Measurements from ENCODE around the gene HACE1.

Gene HACE1

DNA sequence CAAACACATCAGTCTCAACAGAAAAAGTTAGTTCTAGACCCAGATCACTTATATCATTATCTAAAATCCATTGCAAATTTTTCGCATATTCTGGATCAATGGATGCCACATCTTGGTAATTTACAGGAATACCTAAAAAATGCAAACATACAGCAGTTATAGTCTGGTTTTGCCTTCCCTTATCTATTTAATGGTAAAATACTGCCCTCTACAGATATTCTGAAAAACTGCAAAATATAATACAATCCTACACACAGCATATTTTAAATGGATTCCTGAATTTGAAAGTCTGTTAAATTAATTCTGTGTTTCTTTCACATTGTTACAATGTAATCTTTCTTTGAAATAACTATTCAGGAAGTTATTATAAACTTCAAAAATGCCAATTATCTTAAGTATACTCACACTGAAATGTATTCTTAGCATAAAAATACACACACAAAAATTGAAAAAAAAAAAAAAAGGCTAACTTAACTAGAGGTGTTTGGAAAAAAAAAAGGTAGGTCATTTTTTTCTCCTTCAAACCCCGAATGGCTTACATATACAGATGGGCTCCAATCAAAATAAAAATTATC is 88.4 kb downstream of the HACE1 start:
- TF ChIP-seq EP300 (IDR thresholded peaks at IDR 0.05; ENCODE audit: borderline replicate concordance) (no peak), RAD21 (IDR thresholded peaks at IDR 0.05; ENCODE audit: low read depth) (peak; percentile 64)

DNA sequence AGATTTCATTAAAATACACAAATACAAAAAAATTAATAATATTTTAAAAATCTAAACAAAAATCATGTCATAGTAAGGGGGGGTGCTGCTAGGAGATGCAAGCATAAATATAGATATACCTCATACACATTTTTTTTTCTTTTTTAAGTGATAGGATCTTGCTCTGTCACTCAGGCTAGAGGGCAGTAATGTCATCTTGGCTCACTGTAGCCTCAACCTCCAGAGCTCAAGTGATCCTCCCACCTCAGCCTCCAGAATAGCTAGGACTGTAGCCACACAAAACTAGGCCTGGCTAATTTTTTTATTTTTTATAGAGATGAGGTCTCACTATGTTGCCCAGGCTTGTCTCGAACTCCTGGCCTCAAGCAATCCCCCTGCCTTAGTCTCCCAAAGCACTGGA is 90.8 kb downstream of the HACE1 start:
- TF ChIP-seq EP300 (IDR thresholded peaks at IDR 0.05; ENCODE audit: borderline replicate concordance), result no peak
- no peak for TF ChIP-seq FOXM1 (IDR thresholded peaks at IDR 0.05; ENCODE audit: borderline replicate concordance, low read depth)
- TF ChIP-seq, protein P1, sequence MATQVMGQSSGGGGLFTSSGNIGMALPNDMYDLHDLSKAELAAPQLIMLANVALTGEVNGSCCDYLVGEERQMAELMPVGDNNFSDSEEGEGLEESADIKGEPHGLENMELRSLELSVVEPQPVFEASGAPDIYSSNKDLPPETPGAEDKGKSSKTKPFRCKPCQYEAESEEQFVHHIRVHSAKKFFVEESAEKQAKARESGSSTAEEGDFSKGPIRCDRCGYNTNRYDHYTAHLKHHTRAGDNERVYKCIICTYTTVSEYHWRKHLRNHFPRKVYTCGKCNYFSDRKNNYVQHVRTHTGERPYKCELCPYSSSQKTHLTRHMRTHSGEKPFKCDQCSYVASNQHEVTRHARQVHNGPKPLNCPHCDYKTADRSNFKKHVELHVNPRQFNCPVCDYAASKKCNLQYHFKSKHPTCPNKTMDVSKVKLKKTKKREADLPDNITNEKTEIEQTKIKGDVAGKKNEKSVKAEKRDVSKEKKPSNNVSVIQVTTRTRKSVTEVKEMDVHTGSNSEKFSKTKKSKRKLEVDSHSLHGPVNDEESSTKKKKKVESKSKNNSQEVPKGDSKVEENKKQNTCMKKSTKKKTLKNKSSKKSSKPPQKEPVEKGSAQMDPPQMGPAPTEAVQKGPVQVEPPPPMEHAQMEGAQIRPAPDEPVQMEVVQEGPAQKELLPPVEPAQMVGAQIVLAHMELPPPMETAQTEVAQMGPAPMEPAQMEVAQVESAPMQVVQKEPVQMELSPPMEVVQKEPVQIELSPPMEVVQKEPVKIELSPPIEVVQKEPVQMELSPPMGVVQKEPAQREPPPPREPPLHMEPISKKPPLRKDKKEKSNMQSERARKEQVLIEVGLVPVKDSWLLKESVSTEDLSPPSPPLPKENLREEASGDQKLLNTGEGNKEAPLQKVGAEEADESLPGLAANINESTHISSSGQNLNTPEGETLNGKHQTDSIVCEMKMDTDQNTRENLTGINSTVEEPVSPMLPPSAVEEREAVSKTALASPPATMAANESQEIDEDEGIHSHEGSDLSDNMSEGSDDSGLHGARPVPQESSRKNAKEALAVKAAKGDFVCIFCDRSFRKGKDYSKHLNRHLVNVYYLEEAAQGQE (IDR thresholded peaks at IDR 0.05; ENCODE audit: low read depth), result no peak
- TF ChIP-seq YY1 (IDR thresholded peaks at IDR 0.05; ENCODE audit: low read depth), result no peak
- TF ChIP-seq ZBTB7A (IDR thresholded peaks at IDR 0.05; ENCODE audit: low read depth), result no peak
- TF ChIP-seq, protein P2, sequence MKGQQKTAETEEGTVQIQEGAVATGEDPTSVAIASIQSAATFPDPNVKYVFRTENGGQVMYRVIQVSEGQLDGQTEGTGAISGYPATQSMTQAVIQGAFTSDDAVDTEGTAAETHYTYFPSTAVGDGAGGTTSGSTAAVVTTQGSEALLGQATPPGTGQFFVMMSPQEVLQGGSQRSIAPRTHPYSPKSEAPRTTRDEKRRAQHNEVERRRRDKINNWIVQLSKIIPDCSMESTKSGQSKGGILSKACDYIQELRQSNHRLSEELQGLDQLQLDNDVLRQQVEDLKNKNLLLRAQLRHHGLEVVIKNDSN (IDR thresholded peaks at IDR 0.05), result no peak
- TF ChIP-seq CREB1 (IDR thresholded peaks at IDR 0.05; ENCODE audit: low read depth), result no peak
- TF ChIP-seq EGR1 (IDR thresholded peaks at IDR 0.05), result no peak
- no peak for TF ChIP-seq NFIC (IDR thresholded peaks at IDR 0.05)
- TF ChIP-seq TEAD4 (IDR thresholded peaks at IDR 0.05), result no peak
- TF ChIP-seq CEBPB (IDR thresholded peaks at IDR 0.05), result no peak
- TF ChIP-seq RAD21 (IDR thresholded peaks at IDR 0.05; ENCODE audit: low read depth), result no peak
- no peak for TF ChIP-seq TAF1 (IDR thresholded peaks at IDR 0.05; ENCODE audit: low read depth)
- TF ChIP-seq, protein P3, sequence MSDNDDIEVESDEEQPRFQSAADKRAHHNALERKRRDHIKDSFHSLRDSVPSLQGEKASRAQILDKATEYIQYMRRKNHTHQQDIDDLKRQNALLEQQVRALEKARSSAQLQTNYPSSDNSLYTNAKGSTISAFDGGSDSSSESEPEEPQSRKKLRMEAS (IDR thresholded peaks at IDR 0.05), result no peak
- TF ChIP-seq TCF12 (IDR thresholded peaks at IDR 0.05; ENCODE audit: low read depth), result no peak

DNA sequence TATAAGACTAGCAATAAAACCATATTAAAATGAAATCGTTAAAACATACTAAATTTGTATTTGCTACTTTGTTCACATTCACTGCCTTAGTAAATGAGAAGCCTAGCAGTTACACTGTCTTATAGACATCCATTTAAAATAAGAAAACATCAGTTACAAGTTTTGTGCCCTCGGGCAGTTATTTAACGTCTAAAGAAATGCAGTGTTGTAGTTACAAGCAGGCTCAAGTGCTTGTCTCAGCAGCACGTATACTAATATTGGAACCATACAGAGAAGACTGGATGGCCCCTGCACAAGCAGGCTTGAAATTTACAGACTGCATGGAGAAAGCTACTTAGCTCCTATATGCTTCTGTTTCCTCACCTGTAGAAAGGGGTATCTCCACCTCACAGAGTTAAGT is 93.1 kb downstream of the HACE1 start:
- TF ChIP-seq TCF12 (IDR thresholded peaks at IDR 0.05; ENCODE audit: low read depth), result no peak
- no peak for TF ChIP-seq YY1 (IDR thresholded peaks at IDR 0.05; ENCODE audit: low read depth)
- TF ChIP-seq, protein P1 (IDR thresholded peaks at IDR 0.05; ENCODE audit: low read depth), result no peak
- TF ChIP-seq, protein P2 (IDR thresholded peaks at IDR 0.05), result no peak
- TF ChIP-seq FOXM1 (IDR thresholded peaks at IDR 0.05; ENCODE audit: borderline replicate concordance, low read depth), result no peak
- TF ChIP-seq NFIC (IDR thresholded peaks at IDR 0.05), result no peak

DNA sequence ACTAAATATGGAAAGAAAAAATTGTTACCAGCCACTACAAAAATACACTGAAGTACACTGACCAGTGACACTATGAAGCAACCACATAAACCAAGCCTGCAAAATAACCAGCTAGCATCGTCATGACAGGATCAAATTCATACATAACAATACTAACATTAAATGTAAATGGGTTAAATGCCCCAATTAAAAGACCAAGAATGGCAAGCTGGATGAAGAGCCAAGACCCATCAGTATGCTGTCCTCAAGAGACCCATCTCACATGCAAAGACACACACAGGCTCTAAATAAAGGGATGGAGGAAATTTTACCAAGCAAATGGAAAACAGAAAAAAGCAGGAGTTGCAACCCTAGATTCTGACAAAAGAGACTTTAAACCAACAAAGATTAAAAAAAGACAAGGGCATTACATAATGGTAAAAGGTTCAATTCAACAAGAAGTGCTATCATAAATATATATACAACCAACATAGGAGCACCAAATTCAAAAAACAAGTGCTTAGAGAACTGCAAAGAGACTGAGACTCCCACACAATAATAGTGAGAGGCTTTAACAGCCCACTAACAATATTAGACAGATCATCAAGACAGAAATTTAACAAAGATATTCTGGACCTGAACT is 104.8 kb downstream of the HACE1 start:
- TF ChIP-seq FOXM1 (IDR thresholded peaks at IDR 0.05; ENCODE audit: borderline replicate concordance, low read depth) (no peak), YY1 (IDR thresholded peaks at IDR 0.05; ENCODE audit: low read depth) (no peak), CEBPB (IDR thresholded peaks at IDR 0.05) (no peak), NFIC (IDR thresholded peaks at IDR 0.05) (no peak), ZBTB7A (IDR thresholded peaks at IDR 0.05; ENCODE audit: low read depth) (no peak)
- TF ChIP-seq, protein P2 (IDR thresholded peaks at IDR 0.05), result no peak

DNA sequence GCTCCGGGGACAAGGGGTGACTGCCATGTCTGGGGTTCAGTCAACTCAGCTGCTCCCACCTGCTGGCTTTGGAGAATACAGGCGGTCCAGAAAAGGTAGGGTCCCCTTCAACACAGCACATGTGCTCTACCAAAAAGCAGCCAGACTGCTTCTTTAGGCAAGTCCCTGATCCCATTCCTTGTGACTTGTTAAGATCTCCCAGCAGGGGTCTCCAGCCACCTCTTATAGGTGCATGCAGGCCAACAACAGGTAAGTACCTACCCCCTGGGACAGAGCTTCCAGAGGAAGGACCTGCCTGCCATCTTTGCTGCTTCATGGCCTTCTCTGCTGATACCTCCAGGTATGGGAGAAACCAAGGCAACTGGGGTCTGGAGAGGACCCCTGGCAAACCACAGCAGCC is 106.5 kb downstream of the HACE1 start:
- no peak for TF ChIP-seq FOXM1 (IDR thresholded peaks at IDR 0.05; ENCODE audit: borderline replicate concordance, low read depth)
- TF ChIP-seq TCF12 (IDR thresholded peaks at IDR 0.05; ENCODE audit: low read depth), result no peak

DNA sequence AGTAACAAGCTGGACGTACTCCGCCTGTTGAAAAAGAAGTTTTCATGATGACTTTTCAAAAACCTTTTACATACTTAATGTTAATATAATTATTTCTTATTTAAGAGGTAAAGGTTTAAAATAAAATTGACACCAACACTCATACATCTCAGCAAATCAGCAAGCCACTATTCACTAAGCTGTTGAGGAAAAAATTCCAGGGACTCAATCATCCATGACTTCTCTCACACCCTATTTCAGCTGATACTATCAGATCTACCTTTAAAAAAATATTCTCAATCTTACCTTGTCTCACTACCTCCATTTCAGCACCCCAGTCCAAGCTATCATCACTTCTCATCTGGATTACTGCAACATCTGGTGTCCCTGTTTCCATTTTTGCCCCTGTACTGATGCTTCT is 109.3 kb downstream of the HACE1 start:
- TF ChIP-seq EGR1 (IDR thresholded peaks at IDR 0.05) (no peak), TEAD4 (IDR thresholded peaks at IDR 0.05) (peak; percentile 60)

DNA sequence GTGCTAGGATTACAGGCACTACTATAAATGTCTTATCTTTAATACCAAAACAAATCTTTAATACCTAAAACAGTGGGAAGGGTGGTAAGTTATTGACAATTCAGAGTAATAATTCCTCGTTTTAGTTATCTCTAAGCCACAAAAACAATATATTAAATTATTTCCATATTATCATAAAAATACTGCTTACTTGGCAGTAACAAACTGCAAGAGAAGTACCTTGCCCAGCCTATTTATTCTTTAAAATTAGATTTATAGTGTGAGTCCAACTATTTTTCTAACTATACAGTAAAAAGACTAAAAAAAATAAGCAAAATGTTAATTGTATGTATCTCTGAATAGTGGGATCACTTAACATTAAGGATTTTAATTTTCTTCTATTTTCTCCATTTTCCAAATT is 123.2 kb downstream of the HACE1 start:
- TF ChIP-seq FOXM1 (IDR thresholded peaks at IDR 0.05; ENCODE audit: borderline replicate concordance, low read depth) (no peak), CEBPB (IDR thresholded peaks at IDR 0.05) (no peak), NFIC (IDR thresholded peaks at IDR 0.05) (no peak), CREB1 (IDR thresholded peaks at IDR 0.05; ENCODE audit: low read depth) (no peak), TAF1 (IDR thresholded peaks at IDR 0.05; ENCODE audit: low read depth) (no peak), TCF12 (IDR thresholded peaks at IDR 0.05; ENCODE audit: low read depth) (no peak), EGR1 (IDR thresholded peaks at IDR 0.05) (no peak), ZBTB7A (IDR thresholded peaks at IDR 0.05; ENCODE audit: low read depth) (no peak), TEAD4 (IDR thresholded peaks at IDR 0.05) (no peak), RAD21 (IDR thresholded peaks at IDR 0.05; ENCODE audit: low read depth) (no peak), YY1 (IDR thresholded peaks at IDR 0.05; ENCODE audit: low read depth) (no peak), EP300 (IDR thresholded peaks at IDR 0.05; ENCODE audit: borderline replicate concordance) (no peak)
- TF ChIP-seq, protein P2 (IDR thresholded peaks at IDR 0.05), result no peak
- TF ChIP-seq, protein P3 (IDR thresholded peaks at IDR 0.05), result no peak
- TF ChIP-seq, protein P1 (IDR thresholded peaks at IDR 0.05; ENCODE audit: low read depth), result no peak
